HTR-8/SVneo (cell line): ENCODE results near the gene GALNT14.
A peak's percentile ranks its signal among the peaks of the same experiment; 100 is the strongest.

Experiments
- DNase-seq: peaks from one replicate; pipeline ENCODE4 v3.0.0; 2011; ENCODE audit warnings: low spot score, mixed read lengths; ENCODE audit not compliant: insufficient read length
- FAIRE-seq: peaks from 2 replicates; lab custom pipeline; 2011; peaks lifted over from hg19 to GRCh38; lab: Jason Lieb, UNC

The GALNT14 gene

GRCh38 chr2:30985493-30986230 is 152.6 kb downstream of the GALNT14 start:
- DNase-seq = no peak
- FAIRE-seq = no peak

DNA sequence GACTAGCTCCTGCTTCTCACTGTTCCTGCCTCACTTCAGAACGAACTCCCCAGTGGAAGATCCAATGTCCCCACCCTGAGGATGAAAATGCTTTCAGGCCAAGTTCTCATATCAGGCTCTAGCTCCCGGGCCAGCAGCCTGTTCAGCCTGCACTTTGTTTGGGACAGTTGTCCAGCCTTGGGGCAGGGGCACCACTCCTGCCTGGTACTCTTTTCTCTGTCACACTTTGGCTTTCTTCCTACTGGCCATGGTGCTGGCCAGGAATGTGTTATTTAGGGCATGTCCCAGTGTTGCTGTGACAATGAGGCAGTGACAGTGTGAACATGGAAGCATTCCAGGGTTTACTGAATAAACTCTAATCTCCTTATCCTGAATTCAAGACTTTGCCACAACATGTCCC is 154.1 kb downstream of the GALNT14 start:
- no peak for FAIRE-seq
- no peak for DNase-seq

GRCh38 chr2:30981510-30981909 is 156.7 kb downstream of the GALNT14 start:
- FAIRE-seq = no peak
- DNase-seq = no peak

- DNase-seq = no peak
- FAIRE-seq = no peak
Observed at GRCh38 chr2:30981096-30981495, 157.1 kb downstream of the GALNT14 start.

DNA sequence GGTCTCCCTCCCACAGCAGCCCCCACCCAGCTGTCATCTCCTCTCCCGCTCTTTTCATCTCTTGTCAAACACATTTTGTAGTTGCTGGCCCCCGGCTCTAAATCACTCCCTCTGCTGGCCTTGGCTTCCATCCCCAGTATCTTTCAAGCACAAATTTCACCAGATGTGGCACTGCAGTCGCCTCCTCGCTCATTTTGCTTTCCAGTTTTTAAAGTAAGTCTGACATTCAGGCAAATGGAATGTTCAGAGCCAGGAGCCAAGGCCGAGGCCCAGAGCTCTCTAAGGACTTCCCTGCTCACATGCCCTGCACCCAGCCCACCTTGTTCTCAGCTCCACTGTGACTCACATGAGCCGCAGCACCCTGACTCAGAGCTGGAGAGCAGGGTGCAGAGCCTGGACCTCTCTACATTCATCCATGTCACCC is 158.4 kb downstream of the GALNT14 start:
- FAIRE-seq (no peak), DNase-seq (peak; percentile 33)

- DNase-seq (no peak), FAIRE-seq (no peak)
Observed at GRCh38 chr2:30978854-30979253, 159.4 kb downstream of the GALNT14 start.

- FAIRE-seq (no peak), DNase-seq (no peak)
Observed at GRCh38 chr2:30978044-30978443, 160.2 kb downstream of the GALNT14 start.

GRCh38 chr2:30975156-30975555 is 163.1 kb downstream of the GALNT14 start:
- FAIRE-seq (no peak), DNase-seq (no peak)

DNA sequence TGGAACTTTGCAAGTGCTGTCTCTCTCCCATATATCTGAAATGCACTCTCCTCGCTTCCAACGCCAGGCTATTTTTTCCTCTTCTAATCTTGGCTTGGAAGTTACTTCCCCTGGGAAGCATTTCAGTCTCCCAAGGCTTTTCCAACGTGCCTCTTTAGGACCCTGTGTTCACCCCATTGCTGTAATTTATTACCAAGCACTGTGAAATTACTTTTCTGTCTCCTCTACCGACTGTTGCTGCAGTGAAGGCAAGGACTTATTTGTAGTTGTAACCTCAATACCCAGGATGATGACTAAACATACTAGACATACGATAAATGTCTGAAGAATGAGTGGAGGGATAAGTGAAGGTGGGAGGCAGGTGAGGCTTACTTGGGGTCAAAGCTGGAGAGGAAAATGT is 163.7 kb downstream of the GALNT14 start:
- DNase-seq (no peak), FAIRE-seq (no peak)

DNA sequence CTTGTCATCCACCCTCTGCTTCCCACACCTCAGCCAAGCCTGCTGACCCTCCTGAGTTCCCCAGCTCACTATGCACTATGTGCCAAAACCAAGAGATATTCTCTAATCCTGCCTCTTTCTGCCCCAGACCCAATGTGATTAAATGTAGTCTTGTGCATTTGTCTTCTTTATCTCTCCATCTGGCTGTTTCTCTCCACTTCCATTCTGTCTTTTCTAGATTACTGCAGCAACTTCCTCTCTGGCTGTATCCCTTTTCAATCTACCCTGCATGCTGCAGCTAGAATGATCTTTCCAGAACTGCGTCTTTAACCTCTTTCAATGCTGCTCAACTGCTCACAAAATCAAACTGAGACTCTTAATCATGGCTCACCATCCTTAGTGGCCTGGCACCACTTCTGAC is 164.1 kb downstream of the GALNT14 start:
- FAIRE-seq (no peak), DNase-seq (no peak)

GRCh38 chr2:30971231-30972025 is 166.8 kb downstream of the GALNT14 start:
- DNase-seq = no peak
- FAIRE-seq = no peak

GRCh38 chr2:30968660-30969397 is 169.4 kb downstream of the GALNT14 start:
- no peak for DNase-seq
- no peak for FAIRE-seq

DNA sequence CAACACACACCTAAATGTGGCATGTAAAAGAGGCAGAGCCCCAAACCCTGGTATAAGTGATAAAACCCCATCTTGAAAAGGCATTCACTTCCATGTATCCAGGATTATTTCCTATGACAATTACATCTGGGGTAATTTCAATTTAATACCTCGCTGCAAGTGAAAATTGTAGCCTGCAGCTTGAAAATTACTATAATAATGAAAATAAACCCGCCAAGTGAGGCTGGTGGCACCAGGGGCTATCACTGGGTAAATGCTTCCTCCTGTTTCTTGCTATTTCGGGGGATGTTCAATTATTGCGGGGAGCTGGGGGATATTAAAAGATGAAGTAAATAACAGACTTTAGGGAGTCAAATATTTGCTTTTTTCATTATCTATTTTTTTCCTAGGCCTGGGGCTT is 171.5 kb downstream of the GALNT14 start:
- FAIRE-seq (no peak), DNase-seq (no peak)

- FAIRE-seq = no peak
Observed at GRCh38 chr2:30965022-30965531, 173.2 kb downstream of the GALNT14 start.

GRCh38 chr2:30964334-30965005 is 173.8 kb downstream of the GALNT14 start:
- DNase-seq (no peak), FAIRE-seq (no peak)

More at GRCh38 chr2:30965022-30965531, 173.2 kb downstream of the GALNT14 start:
- DNase-seq = no peak

GRCh38 chr2:30963184-30963583 is 175.1 kb downstream of the GALNT14 start:
- DNase-seq (no peak), FAIRE-seq (no peak)

- DNase-seq (no peak), FAIRE-seq (no peak)
Observed at GRCh38 chr2:30960213-30960612, 178.0 kb downstream of the GALNT14 start.

- no peak for DNase-seq
- FAIRE-seq = no peak
Observed at GRCh38 chr2:30959653-30960052, 178.6 kb downstream of the GALNT14 start.

DNA sequence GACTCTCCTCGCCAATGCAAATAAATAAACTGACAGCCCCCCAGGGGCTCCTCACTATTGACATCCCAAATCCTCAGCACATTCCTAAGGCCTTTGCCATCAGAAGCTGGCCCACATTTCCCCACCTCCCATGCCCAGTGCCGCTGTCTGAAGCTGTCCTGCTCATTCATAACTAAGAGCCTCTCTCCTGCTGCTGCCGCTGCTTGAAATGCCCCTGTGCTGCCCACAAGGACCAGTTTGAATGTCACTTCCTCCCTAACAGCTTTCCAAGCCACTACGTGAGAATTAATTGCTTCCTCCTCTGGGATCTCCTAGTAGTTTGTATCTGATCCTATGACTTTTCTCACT is 179.3 kb downstream of the GALNT14 start:
- no peak for FAIRE-seq
- no peak for DNase-seq

GRCh38 chr2:30958193-30958917 is 179.9 kb downstream of the GALNT14 start:
- FAIRE-seq = no peak
- DNase-seq = no peak
